Kidney (tissue), 14 donors: ENCODE measurements around the gene MYL10. TPM values are rescaled to one million over a fixed set of nuclear protein-coding genes. Genes with fewer than 3 reads are reported as not detected.

Experiments used
- DNase-seq, 5 donors: peaks; one replicate each; pipeline ENCODE4 v3.0.0-alpha.2; 2013 to 2020
- FAIRE-seq: peaks from 2 replicates; lab custom pipeline; 2012; peaks lifted over from hg19 to GRCh38; lab: Jason Lieb, UNC
- H3K27ac ChIP-seq, 2 donors: one replicate each; pipeline ENCODE4 v1.7.0; 2013; ENCODE audit warnings: low read depth in 2 of 2, low read length in 2 of 2, inconsistent platforms in 1 of 2
- H3K27me3 ChIP-seq: one replicate; pipeline ENCODE4 v1.7.1; 2013; ENCODE audit warnings: low read length, inconsistent platforms; ENCODE audit not compliant: control insufficient read depth, insufficient read depth
- H3K36me3 ChIP-seq, 3 donors: one replicate each; pipeline versions ENCODE4 v1.7.0 to v1.7.1; 2013; ENCODE audit warnings: low read length in 3 of 3, control low read depth in 1 of 3, inconsistent platforms in 1 of 3; ENCODE audit not compliant: insufficient read depth in 3 of 3, control insufficient read depth in 2 of 3
- H3K4me1 ChIP-seq, 3 donors: one replicate each; pipeline versions ENCODE4 v1.7.0 to v1.7.1; 2013; ENCODE audit warnings: low read length in 3 of 3, inconsistent platforms in 1 of 3, low read depth in 1 of 3; ENCODE audit not compliant: control insufficient read depth in 2 of 3, insufficient read depth in 2 of 3
- H3K4me3 ChIP-seq, 3 donors: one replicate each; pipeline versions ENCODE4 v1.7.0 to v1.8.1; 2013; ENCODE audit warnings: low read length in 3 of 3, control low read depth in 1 of 3, inconsistent platforms in 1 of 3
- H3K9ac ChIP-seq, 3 donors: one replicate each; pipeline versions ENCODE4 v1.7.0 to v1.7.1; 2013; ENCODE audit warnings: low read length in 3 of 3, control low read depth in 1 of 3, inconsistent platforms in 1 of 3
- H3K9me3 ChIP-seq, 3 donors: one replicate each; pipeline versions ENCODE4 v1.7.0 to v1.7.1; 2013; ENCODE audit warnings: low read length in 3 of 3, control low read depth in 1 of 3, inconsistent platforms in 1 of 3; ENCODE audit not compliant: control insufficient read depth in 2 of 3, insufficient read depth in 1 of 3
- intact Hi-C: fragments of 100-400 bp; cut with DNase I; formaldehyde crosslinking; loops from one replicate; pipeline ENCODE4 v1.11.1; 2022
- polyA plus RNA-seq: library from polyadenylated mRNA; stranded (reverse); fragments of 350-450 nt; fragmentation: Illumina TruSeq; extraction: RNeasy Lipid Tissue Mini Kit (QIAGEN cat#74804); gene quantifications from one replicate; pipeline ENCODE4 v1.2.3, GENCODE V29; 2014; ENCODE audit warnings: low read depth, low replicate concordance; ENCODE audit not compliant: insufficient read depth
- total RNA-seq: library from RNA; stranded (reverse); fragmentation: NEBNext Ultra II Directional; extraction: Animal tissue kit (Norgen Biotek cat#: 25700); gene quantifications from one replicate; pipeline ENCODE4 v1.2.1, GENCODE V29; 2021
- TF ChIP-seq, protein P1 (sequence below): IDR thresholded peaks from 3 replicates; pipeline ENCODE4 v1.5.1; 2012; ENCODE audit warnings: mild to moderate bottlenecking, moderate library complexity, borderline replicate concordance; ENCODE audit not compliant: insufficient read depth; ENCODE audit errors: extremely low read depth
- donor health status: control.
- donor health status: control.
- donor health status: control.
- donor health status: control.
- donor health status: control.
- donor health status: DM: yes; HTN: yes; CAD: no.
- donor health status: Normal renal cell carcinoma (clear cell type).

Gene MYL10
- total and polyA plus RNA-seq, 2 donors from 2014 or later: not detected

DNA sequence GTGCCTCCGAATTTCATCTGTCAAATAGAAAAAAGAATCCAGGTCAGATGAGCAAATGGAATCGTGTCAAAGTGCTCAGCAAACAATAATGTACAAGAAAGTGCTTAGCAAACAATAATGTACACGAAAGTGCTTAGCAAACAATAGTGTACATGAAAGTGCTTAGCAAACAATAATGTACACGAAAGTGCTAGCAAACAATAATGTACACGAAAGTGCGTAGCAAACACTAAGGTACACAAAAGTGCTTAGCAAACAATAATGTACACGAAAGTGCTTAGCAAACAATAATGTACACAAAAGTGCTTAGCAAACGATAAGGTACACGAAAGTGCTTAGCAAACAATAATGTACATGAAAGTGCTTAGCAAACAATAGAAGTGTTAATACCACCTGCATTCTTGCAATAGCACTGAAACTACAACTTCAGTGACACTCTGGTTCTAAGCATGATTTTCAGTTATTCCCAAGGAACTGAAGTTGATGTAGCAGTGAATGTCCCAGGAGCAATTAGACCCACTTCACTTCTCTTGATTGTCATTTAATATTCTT is 33.4 kb upstream of the MYL10 start:
- DNase-seq (no peak), FAIRE-seq (no peak)
- Histone ChIP-seq H3K36me3 (no peaks in the 10 kb centered on the region), H3K27me3 (no peaks in the 10 kb centered on the region), H3K4me3 (no peak overlapping the region), H3K27ac (no peak overlapping the region), H3K9ac (no peak overlapping the region), H3K4me1 (no peaks in the 10 kb centered on the region), H3K9me3 (no peaks in the 10 kb centered on the region)
- intact Hi-C loops: no loop called here
- TF ChIP-seq, protein P1, sequence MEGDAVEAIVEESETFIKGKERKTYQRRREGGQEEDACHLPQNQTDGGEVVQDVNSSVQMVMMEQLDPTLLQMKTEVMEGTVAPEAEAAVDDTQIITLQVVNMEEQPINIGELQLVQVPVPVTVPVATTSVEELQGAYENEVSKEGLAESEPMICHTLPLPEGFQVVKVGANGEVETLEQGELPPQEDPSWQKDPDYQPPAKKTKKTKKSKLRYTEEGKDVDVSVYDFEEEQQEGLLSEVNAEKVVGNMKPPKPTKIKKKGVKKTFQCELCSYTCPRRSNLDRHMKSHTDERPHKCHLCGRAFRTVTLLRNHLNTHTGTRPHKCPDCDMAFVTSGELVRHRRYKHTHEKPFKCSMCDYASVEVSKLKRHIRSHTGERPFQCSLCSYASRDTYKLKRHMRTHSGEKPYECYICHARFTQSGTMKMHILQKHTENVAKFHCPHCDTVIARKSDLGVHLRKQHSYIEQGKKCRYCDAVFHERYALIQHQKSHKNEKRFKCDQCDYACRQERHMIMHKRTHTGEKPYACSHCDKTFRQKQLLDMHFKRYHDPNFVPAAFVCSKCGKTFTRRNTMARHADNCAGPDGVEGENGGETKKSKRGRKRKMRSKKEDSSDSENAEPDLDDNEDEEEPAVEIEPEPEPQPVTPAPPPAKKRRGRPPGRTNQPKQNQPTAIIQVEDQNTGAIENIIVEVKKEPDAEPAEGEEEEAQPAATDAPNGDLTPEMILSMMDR: no peak

DNA sequence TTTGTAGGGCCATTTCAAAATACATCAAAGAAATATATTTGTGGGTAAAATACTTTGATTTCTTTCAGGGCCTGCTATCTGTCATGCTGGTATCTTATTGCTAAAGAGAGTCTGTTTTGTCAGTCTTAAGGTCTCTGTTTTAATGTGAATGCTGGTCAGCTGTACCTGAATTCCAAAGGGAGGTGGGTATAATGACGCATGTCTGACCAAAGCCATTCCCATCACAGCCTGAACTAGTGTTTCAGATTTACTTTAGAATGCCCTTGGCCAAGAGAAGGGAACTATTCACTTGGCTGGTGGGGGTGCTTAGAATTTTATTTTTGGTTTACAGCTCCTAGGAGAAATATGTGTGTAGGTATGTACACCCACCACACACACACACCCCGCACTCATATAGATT is 30.6 kb upstream of the MYL10 start:
- TF ChIP-seq, protein P1: no peak
- FAIRE-seq (no peak), DNase-seq (no peak)
- no peak overlapping the region for H3K27ac ChIP-seq
- intact Hi-C loops: no loop called here
- H3K4me3 ChIP-seq: no peak overlapping the region
- H3K36me3 ChIP-seq: no peaks in the 10 kb centered on the region
- no peaks in the 10 kb centered on the region for H3K4me1 ChIP-seq
- H3K27me3 ChIP-seq: no peaks in the 10 kb centered on the region
- no peak overlapping the region for H3K9ac ChIP-seq
- no peaks in the 10 kb centered on the region for H3K9me3 ChIP-seq

DNA sequence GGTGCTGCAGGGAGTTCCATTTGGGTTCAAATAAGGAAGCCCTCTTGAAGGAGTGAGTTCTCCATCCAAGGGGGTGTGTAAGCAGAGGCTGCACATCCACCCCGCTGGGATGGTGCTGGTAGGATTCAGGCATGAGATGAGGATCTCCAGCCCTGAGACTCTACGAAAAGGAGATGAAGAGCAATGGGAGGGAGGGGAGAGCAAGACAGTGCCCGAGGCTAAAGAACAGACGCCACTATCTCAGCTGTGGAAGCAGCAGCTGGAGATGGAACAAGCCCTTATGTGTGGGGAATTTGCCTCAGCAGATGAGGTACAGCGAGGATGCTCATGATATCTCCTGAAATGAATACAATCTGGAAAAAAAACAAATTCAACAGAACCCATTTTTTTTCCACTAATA is 28.1 kb upstream of the MYL10 start:
- Histone ChIP-seq H3K36me3 (no peaks in the 10 kb centered on the region), H3K9me3 (no peaks in the 10 kb centered on the region), H3K27ac (no peak overlapping the region), H3K4me1 (no peaks in the 10 kb centered on the region), H3K9ac (no peak overlapping the region), H3K27me3 (no peaks in the 10 kb centered on the region), H3K4me3 (no peak overlapping the region)
- TF ChIP-seq, protein P1: no peak
- DNase-seq (no peak), FAIRE-seq (no peak)
- intact Hi-C loops: no loop called here

DNA sequence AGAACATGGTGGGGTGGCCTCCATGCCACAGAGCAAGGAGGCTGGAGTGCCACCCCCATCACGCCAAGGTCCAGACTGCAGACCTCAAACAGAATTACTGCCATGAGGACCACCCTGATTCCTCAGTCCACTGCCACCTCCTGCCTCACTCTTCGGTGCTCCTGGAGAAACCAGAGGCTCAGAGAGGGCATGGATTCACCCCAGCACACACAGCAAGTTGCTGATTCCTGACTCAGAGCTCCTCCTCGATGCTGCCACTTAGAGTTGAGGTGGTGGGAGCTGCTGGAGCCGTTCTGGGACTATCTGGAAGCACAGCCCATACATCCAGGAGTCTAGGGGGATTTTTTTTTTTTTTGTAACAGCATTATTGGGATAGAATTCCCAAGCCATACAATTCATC is 22.0 kb upstream of the MYL10 start:
- TF ChIP-seq, protein P1: no peak
- DNase-seq: no peak
- H3K9ac ChIP-seq: no peak overlapping the region

More for the DNA sequence above, 22.0 kb upstream of the MYL10 start:
- H3K4me3 ChIP-seq: no peak overlapping the region
- H3K36me3 ChIP-seq: no peaks in the 10 kb centered on the region
- H3K27ac ChIP-seq: no peak overlapping the region
- H3K9me3 ChIP-seq: no peaks in the 10 kb centered on the region
- FAIRE-seq: no peak
- H3K27me3 ChIP-seq: no peaks in the 10 kb centered on the region
- no peaks in the 10 kb centered on the region for H3K4me1 ChIP-seq
- intact Hi-C loops: no loop called here
